Lung (tissue), 12 donors: ENCODE results near the gene ODF4. TPM values are rescaled to one million over a fixed set of nuclear protein-coding genes. Genes with fewer than 3 reads are reported as not detected.
A peak's percentile ranks its signal among the peaks of the same experiment; 100 is the strongest.

ENCODE experiments used
- ATAC-seq: fragments of 200-7000 bp; cut with Tn5 transposase; one replicate; pipeline ENCODE4 v1.9.1; 2020; ENCODE audit warnings: moderate number of reproducible peaks; ENCODE audit not compliant: insufficient read depth, low FRiP score
- DNase-seq, 3 donors: peaks; one replicate each; pipeline ENCODE4 v3.0.0-alpha.2; 2013 to 2017
- H3K27ac ChIP-seq, 2 donors: one replicate each; pipeline ENCODE4 v1.5.1; 2013; ENCODE audit warnings: mild to moderate bottlenecking in 2 of 2, moderate library complexity in 2 of 2, control low read depth in 1 of 2, inconsistent platforms in 1 of 2, low read depth in 1 of 2, low read length in 1 of 2
- H3K27me3 ChIP-seq, 3 donors: one replicate each; pipeline ENCODE4 v1.5.1; 2013; ENCODE audit warnings: low read length in 2 of 3; ENCODE audit not compliant: control insufficient read depth in 3 of 3, insufficient read depth in 3 of 3
- H3K36me3 ChIP-seq, 4 donors: one replicate each; pipeline ENCODE4 v1.5.1; 2013; ENCODE audit warnings: low read length in 4 of 4, mild to moderate bottlenecking in 1 of 4, moderate library complexity in 1 of 4; ENCODE audit not compliant: control insufficient read depth in 4 of 4, insufficient read depth in 4 of 4
- H3K4me1 ChIP-seq, 5 donors: one replicate each; pipeline ENCODE4 v1.5.1; 2013; ENCODE audit warnings: low read length in 5 of 5, mild to moderate bottlenecking in 2 of 5, moderate library complexity in 1 of 5; ENCODE audit not compliant: control insufficient read depth in 5 of 5, insufficient read depth in 5 of 5
- H3K4me3 ChIP-seq: one replicate; pipeline ENCODE4 v1.5.1; 2013; ENCODE audit warnings: mild to moderate bottlenecking, control low read depth, moderate library complexity
- H3K9ac ChIP-seq, 2 donors: one replicate each; pipeline ENCODE4 v1.5.1; 2013; ENCODE audit warnings: low read length in 2 of 2, control low read depth in 1 of 2; ENCODE audit not compliant: insufficient read depth in 1 of 2
- H3K9me3 ChIP-seq, 4 donors: one replicate each; pipeline ENCODE4 v1.5.1; 2013; ENCODE audit warnings: low read length in 3 of 4, mild to moderate bottlenecking in 1 of 4, moderate library complexity in 1 of 4; ENCODE audit not compliant: control insufficient read depth in 4 of 4, insufficient read depth in 3 of 4
- CTCF ChIP-seq: IDR thresholded peaks from 2 replicates; pipeline ENCODE4 v1.5.1; 2012; ENCODE audit warnings: mild to moderate bottlenecking; ENCODE audit errors: control extremely low read depth, extremely low read depth
- WGBS, 2 donors: extraction: QIAGEN DNeasy Blood & Tissue Kit; methylation state at CpG; one replicate each; pipeline ENCODE4 v1.1.7; 2013; 5-methylcytosine and 5-hydroxymethylcytosine counted together
- polyA plus RNA-seq, 2 donors: library from polyadenylated mRNA; stranded (reverse); fragments of 200-250 nt; gene quantifications; one replicate each; pipeline ENCODE4 v1.2.1, GENCODE V29; 2013
- total RNA-seq, 2 donors: library from RNA; depleted of rRNA in 1 of 2; stranded (reverse); fragments of >200 nt in 1 of 2; gene quantifications; one replicate each; pipeline ENCODE4 v1.2.1, GENCODE V29; 2014 to 2021
- donor health status: control.
- donor health status: control.
- donor health status: Bipolar disorder and iron deficiency.
- donor health status: healthy.
- donor health status: DM: yes; HTN: yes; CAD: no.

Gene ODF4
- total and polyA plus RNA-seq, 4 donors: not detected

- H3K9me3 ChIP-seq: no peaks in the 10 kb centered on the region
- H3K4me3 ChIP-seq: no peak overlapping the region
- DNase-seq (no peak), ATAC-seq (no peak)
- peak overlapping the region in 1 of 2 donors; percentile 96 for H3K27ac ChIP-seq
- no peak overlapping the region for H3K9ac ChIP-seq
- no peak for TF ChIP-seq CTCF
- H3K27me3 ChIP-seq: no peaks in the 10 kb centered on the region
- no peaks in the 10 kb centered on the region for H3K36me3 ChIP-seq
- peaks cover under 1 to 11% (median 8%) of the 10 kb centered on the region in 5 donors for H3K4me1 ChIP-seq
- WGBS, 2 donors: 93 to 95% methylated on average over 9 of the region's 9 CpGs
These were observed 45.3 kb upstream of the ODF4 start for GRCh38 chr17:8294361-8294760.

DNA sequence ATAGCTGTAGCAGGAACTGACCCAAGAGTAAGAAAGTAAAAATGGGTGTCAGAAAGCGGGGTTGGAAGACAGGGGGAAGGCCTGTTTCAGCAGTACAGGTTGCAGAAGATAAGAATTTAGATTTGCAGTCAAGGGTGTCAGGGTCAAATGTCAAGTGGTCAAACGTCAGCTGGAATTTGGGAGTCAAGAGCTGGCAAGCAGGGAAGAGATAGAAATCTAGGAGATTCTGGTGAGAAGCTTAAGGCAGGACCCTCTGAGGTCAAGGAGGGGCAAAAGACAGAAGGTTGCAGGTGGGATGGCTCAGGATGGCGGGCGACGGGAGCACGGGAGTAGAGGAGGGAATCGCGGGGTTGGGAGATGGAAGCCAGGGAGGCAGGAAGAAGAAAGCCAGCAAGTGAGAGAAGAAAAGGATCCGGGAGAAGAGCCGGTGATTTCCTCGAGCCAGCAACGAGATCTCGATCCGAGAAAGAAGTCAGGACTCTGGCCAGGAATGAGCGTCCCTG lies 44.8 kb upstream of the ODF4 start:
- TF ChIP-seq CTCF: no peak
- Histone ChIP-seq H3K4me3 (no peak overlapping the region), H3K9me3 (no peaks in the 10 kb centered on the region), H3K36me3 (no peaks in the 10 kb centered on the region), H3K27me3 (no peaks in the 10 kb centered on the region), H3K27ac (peak overlapping the region; percentile 90 to 96), H3K9ac (peak overlapping the region; percentile 23 to 37), H3K4me1 (peaks cover 0 to 7% (median 5%) of the 10 kb centered on the region in 5 donors)
- ATAC-seq (no peak), DNase-seq (no peak)
- WGBS, 2 donors: 7 to 8% methylated on average over 15 of the region's 15 CpGs

GRCh38 chr17:8300226-8300625 lies 39.4 kb upstream of the ODF4 start:
- no peaks in the 10 kb centered on the region for H3K27me3 ChIP-seq
- 34 to 47% methylated on average over 3 of the region's 3 CpGs for WGBS, 2 donors
- H3K4me3 ChIP-seq: no peak overlapping the region
- DNase-seq (no peak), ATAC-seq (no peak)
- no peaks in the 10 kb centered on the region for H3K4me1 ChIP-seq
- TF ChIP-seq CTCF: no peak
- H3K27ac ChIP-seq: no peak overlapping the region
- H3K9me3 ChIP-seq: no peaks in the 10 kb centered on the region
- no peaks in the 10 kb centered on the region for H3K36me3 ChIP-seq
- H3K9ac ChIP-seq: no peak overlapping the region
